ENCODE measurements around the gene NGF. TPM values are rescaled to one million over a fixed set of nuclear protein-coding genes. Genes with fewer than 3 reads are reported as not detected.

Gene NGF
- total RNA-seq, 5 donors from 2014 or later (not counting 1 experiment from before 2014, with no cell fraction given), result not detected

DNA sequence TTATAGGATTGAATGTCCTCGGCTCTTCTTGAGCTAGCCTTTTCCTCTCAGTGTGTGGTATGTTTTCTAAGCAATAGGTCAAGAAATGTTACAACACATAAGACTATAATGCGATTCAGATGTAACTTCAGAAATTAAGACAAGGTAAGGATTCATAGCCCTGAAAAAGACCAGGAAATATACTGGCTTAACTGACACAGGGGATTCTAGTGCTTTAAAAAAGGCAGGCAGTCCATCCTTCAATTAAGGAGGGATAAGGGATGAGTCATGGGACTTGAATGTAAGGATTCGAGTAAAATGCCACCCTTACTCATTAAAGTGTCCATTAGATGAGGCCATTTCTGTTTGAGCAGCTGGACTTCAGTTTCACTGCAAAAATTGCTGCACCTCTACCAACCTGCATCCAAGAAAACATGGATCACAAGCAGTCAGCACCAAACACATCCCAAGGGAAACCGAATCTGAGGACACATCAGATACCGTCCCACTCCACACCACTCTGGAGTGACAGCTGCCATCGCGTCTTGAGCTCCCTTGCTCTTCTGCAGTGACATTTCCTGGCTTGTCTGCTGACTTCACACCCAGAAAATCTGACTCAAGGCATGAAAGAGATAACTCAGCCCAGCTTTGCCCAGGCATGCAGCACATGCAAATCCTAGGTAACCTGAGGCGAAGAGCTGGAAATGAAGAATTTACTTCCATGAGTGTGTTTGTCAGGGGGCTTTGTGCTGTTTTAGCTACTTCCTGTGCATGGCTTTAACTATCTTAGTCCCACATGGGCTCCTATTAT is 37.8 kb downstream of the NGF start:
- Histone ChIP-seq H3K27me3 (replicated peaks in 1 of 2; ENCODE audit: control insufficient read depth in 2 of 2, extremely low read depth in 1 of 2, insufficient read depth in 2 of 2, low read length in 1 of 2) (peaks cover 0 to 3% of the 10 kb centered on the region in 2 experiments), H3K27ac (ENCODE audit: low read length) (no peak overlapping the region), H3K9me3 (no peaks in the 10 kb centered on the region), H3K4me3 (ENCODE audit: control insufficient read depth in 1 of 2, extremely low read depth in 1 of 2, low read length in 1 of 2) (no peak overlapping the region), H3K4me1 (ENCODE audit: control insufficient read depth in 1 of 2, extremely low read depth in 1 of 2, insufficient read depth in 2 of 2, low read length in 2 of 2) (no peaks in the 10 kb centered on the region), H3K36me3 (ENCODE audit: control insufficient read depth in 2 of 2, extremely low read depth in 1 of 2, insufficient read depth in 1 of 2, low read length in 1 of 2) (no peaks in the 10 kb centered on the region)
- DNase-seq (no peak), ATAC-seq (replicated peaks in 1 of 4) (no peak)
- ChIA-PET CTCF (no interaction called here), POLR2A (no interaction called here)
- Mint-ChIP-seq H3K9me3 (peaks cover 0 to 6% (median 0%) of the 10 kb centered on the region in 3 donors), H3K4me1 (no peaks in the 10 kb centered on the region), H3K27ac (no peak overlapping the region), H3K27me3 (peaks cover 2 to 16% of the 10 kb centered on the region in 2 donors), H3K36me3 (no peaks in the 10 kb centered on the region), H3K4me3 (no peak overlapping the region)
- WGBS (ENCODE audit: insufficient coverage), result 86% methylated on average over 4 of the region's 8 CpGs

DNA sequence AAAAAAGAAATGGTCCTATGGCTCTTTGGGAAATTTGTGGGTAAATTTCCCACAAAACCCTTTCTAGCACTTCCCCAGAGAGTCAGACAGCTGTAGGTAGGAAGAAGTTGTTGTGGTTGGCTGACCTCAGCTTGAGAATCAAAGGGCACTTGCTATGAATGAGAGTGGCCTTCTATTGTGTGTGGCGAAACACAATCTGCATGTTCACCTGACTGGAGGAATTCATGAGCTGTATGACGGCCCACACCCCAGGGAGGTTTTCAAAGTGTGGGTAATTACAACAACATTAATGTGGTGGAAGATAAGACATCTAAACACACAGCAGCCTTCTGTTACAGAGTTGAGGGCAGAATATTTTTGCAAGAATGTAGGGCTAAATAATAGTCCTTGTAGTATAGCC is 38.8 kb downstream of the NGF start:
- Histone ChIP-seq H3K9me3 (no peaks in the 10 kb centered on the region), H3K4me3 (ENCODE audit: control insufficient read depth in 1 of 2, extremely low read depth in 1 of 2, low read length in 1 of 2) (no peak overlapping the region), H3K4me1 (ENCODE audit: control insufficient read depth in 1 of 2, extremely low read depth in 1 of 2, insufficient read depth in 2 of 2, low read length in 2 of 2) (no peaks in the 10 kb centered on the region), H3K27me3 (replicated peaks in 1 of 2; ENCODE audit: control insufficient read depth in 2 of 2, extremely low read depth in 1 of 2, insufficient read depth in 2 of 2, low read length in 1 of 2) (no peaks in the 10 kb centered on the region), H3K27ac (ENCODE audit: low read length) (no peak overlapping the region), H3K36me3 (ENCODE audit: control insufficient read depth in 2 of 2, extremely low read depth in 1 of 2, insufficient read depth in 1 of 2, low read length in 1 of 2) (no peaks in the 10 kb centered on the region)
- ChIA-PET CTCF (no interaction called here), POLR2A (no interaction called here)
- DNase-seq (no peak), ATAC-seq (replicated peaks in 1 of 4) (no peak)
- Mint-ChIP-seq H3K4me3 (no peak overlapping the region), H3K4me1 (no peaks in the 10 kb centered on the region), H3K27me3 (peaks cover 2 to 16% of the 10 kb centered on the region in 2 donors), H3K36me3 (no peaks in the 10 kb centered on the region), H3K27ac (no peak overlapping the region), H3K9me3 (peaks cover 0 to 6% (median 0%) of the 10 kb centered on the region in 3 donors)
- WGBS (ENCODE audit: insufficient coverage), result no CpG with 5 or more reads among the region's 2 CpGs

DNA sequence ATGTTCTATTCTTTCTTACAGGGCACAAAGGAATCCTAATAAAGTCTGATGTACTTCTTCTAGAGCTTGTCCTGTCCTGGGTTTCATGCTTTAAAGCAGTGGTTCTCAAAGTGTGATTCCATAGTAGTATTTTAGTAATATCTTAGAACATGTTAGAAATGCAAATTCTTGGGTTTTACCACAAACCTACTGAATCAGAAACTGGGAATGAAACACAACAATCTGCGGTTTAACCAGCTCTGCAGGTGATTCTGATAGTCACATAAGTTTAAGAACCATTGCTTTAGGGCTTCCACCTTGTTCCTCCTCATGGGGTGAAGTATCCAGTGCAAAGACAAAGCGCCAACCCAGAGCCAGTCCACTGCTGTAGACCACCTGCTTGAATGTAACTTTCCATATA is 41.1 kb downstream of the NGF start:
- Histone ChIP-seq H3K4me3 (ENCODE audit: control insufficient read depth in 1 of 2, extremely low read depth in 1 of 2, low read length in 1 of 2) (no peak overlapping the region), H3K9me3 (no peaks in the 10 kb centered on the region), H3K4me1 (ENCODE audit: control insufficient read depth in 1 of 2, extremely low read depth in 1 of 2, insufficient read depth in 2 of 2, low read length in 2 of 2) (no peaks in the 10 kb centered on the region), H3K27me3 (replicated peaks in 1 of 2; ENCODE audit: control insufficient read depth in 2 of 2, extremely low read depth in 1 of 2, insufficient read depth in 2 of 2, low read length in 1 of 2) (peaks cover 0 to 9% of the 10 kb centered on the region in 2 experiments), H3K27ac (ENCODE audit: low read length) (no peak overlapping the region), H3K36me3 (ENCODE audit: control insufficient read depth in 2 of 2, extremely low read depth in 1 of 2, insufficient read depth in 1 of 2, low read length in 1 of 2) (no peaks in the 10 kb centered on the region)
- ChIA-PET POLR2A (no interaction called here), CTCF (no interaction called here)
- DNase-seq (no peak), ATAC-seq (replicated peaks in 1 of 4) (no peak)
- Mint-ChIP-seq H3K4me1 (no peaks in the 10 kb centered on the region), H3K27me3 (peaks cover 2 to 11% of the 10 kb centered on the region in 2 donors), H3K9me3 (no peaks in the 10 kb centered on the region), H3K36me3 (no peaks in the 10 kb centered on the region), H3K4me3 (no peak overlapping the region), H3K27ac (no peak overlapping the region)
- no CpG with 5 or more reads among the region's 2 CpGs for WGBS (ENCODE audit: insufficient coverage)

DNA sequence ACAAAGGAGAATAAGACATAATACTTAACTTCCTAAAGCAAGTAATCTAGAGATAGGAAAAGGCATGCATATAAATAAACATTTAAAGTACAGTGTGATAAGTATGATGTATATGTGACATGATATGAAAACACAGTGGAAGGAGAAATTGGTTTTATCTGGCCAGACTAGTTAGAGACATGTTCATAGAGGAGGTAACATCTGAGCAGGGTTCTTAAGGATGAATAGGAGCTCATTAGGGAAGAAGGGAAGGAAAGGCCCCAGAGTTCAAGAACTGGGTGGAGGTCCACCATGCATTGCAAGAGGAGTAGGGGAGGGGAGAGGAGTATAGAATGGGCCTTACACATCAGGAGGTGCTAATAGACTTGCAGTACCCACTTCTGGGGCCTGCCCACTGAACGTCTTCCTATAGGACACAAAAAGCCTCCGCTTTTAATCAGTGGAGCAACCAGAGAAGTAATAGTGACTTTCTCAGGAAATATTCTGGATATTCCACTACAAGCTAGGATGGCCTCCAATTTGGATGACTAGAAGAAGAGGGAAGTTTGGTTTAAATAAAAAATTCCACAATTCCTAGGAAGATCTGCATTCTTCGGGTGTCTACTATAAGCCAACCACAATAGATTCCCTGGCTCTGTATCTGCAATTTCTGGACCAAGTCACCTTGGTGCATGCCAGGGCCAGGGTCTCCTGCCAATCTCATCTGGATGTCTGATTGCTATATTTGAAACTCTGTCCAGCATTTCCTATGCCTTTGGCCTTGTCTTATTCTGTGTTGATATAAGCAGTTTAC is 41.9 kb downstream of the NGF start:
- H3K9me3 ChIP-seq, result no peaks in the 10 kb centered on the region
- no peaks in the 10 kb centered on the region for H3K4me1 ChIP-seq (ENCODE audit: control insufficient read depth in 1 of 2, extremely low read depth in 1 of 2, insufficient read depth in 2 of 2, low read length in 2 of 2)
- H3K4me3 ChIP-seq (ENCODE audit: control insufficient read depth in 1 of 2, extremely low read depth in 1 of 2, low read length in 1 of 2), result no peak overlapping the region
- whole genome bisulfite sequencing (ENCODE audit: insufficient coverage), result no CpG with 5 or more reads among the region's 3 CpGs
- no peak overlapping the region for H3K27ac ChIP-seq (ENCODE audit: low read length)
- Mint-ChIP-seq H3K9me3 (no peaks in the 10 kb centered on the region), H3K4me3 (no peak overlapping the region), H3K27me3 (peaks cover 5 to 16% of the 10 kb centered on the region in 2 donors), H3K27ac (no peak overlapping the region), H3K36me3 (no peaks in the 10 kb centered on the region), H3K4me1 (no peaks in the 10 kb centered on the region)
- ChIA-PET CTCF (no interaction called here), POLR2A (no interaction called here)
- no peaks in the 10 kb centered on the region for H3K36me3 ChIP-seq (ENCODE audit: control insufficient read depth in 2 of 2, extremely low read depth in 1 of 2, insufficient read depth in 1 of 2, low read length in 1 of 2)
- ATAC-seq (replicated peaks in 1 of 4) (no peak), DNase-seq (no peak)
- H3K27me3 ChIP-seq (replicated peaks in 1 of 2; ENCODE audit: control insufficient read depth in 2 of 2, extremely low read depth in 1 of 2, insufficient read depth in 2 of 2, low read length in 1 of 2), result peaks cover 0 to 14% of the 10 kb centered on the region in 2 experiments

DNA sequence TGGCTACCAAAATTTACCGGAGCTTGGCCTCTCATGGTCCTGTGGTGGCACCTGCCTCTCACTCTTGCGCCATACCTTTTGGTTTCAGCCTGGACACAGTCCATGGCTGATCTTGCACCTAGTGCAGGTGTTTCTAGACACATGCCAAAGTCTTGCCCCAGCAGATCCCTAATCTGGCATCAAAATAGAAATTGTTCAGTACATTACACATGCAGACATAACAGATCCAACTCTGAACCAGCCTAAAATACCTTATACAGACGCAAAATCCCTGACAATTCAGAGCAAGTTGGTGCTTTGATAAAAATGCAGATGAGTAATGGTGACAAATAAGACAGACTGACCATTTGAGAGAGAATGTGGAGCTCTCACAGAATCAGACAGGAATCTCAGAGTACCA is 44.1 kb downstream of the NGF start:
- Mint-ChIP-seq H3K9me3 (no peaks in the 10 kb centered on the region), H3K4me3 (no peak overlapping the region), H3K4me1 (no peaks in the 10 kb centered on the region), H3K36me3 (no peaks in the 10 kb centered on the region), H3K27me3 (peaks cover 5 to 20% of the 10 kb centered on the region in 2 donors), H3K27ac (no peak overlapping the region)
- DNase-seq (no peak), ATAC-seq (replicated peaks in 1 of 4) (no peak)
- ChIA-PET CTCF (no interaction called here), POLR2A (interaction anchor here in 1 of 2 donors (0.6 kb wide), 2 partner anchors 25 to 61 kb away, joined by 3 to 4 read pairs; no protein-coding TSS in a partner anchor)
- no peaks in the 10 kb centered on the region for H3K36me3 ChIP-seq (ENCODE audit: control insufficient read depth in 2 of 2, extremely low read depth in 1 of 2, insufficient read depth in 1 of 2, low read length in 1 of 2)
- no peak overlapping the region for H3K4me3 ChIP-seq (ENCODE audit: control insufficient read depth in 1 of 2, extremely low read depth in 1 of 2, low read length in 1 of 2)
- no peaks in the 10 kb centered on the region for H3K4me1 ChIP-seq (ENCODE audit: control insufficient read depth in 1 of 2, extremely low read depth in 1 of 2, insufficient read depth in 2 of 2, low read length in 2 of 2)
- 90% methylated on average over 2 of the region's 3 CpGs for WGBS (ENCODE audit: insufficient coverage)
- no peaks in the 10 kb centered on the region for H3K9me3 ChIP-seq
- peaks cover 2 to 17% of the 10 kb centered on the region in 2 experiments for H3K27me3 ChIP-seq (replicated peaks in 1 of 2; ENCODE audit: control insufficient read depth in 2 of 2, extremely low read depth in 1 of 2, insufficient read depth in 2 of 2, low read length in 1 of 2)
- no peak overlapping the region for H3K27ac ChIP-seq (ENCODE audit: low read length)

DNA sequence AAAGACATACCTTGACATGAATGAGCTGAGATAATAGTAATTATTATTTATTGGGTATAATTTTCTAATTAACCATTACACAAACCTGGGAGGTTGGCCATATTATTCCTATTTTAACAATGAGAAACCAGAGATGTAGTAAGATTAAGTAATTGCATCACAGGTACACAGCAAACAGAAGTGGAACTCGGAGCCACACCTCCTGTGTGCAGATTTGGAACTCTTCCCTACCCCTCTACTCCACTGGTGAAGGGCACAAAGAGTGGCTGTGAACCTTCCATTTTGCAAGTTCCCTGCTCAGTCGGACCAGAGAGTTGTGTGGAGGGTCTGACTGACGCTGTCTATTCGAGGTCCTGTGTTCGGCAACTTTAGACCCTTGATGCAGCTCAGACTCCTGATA is 45.0 kb downstream of the NGF start:
- ATAC-seq (replicated peaks in 1 of 4) (no peak), DNase-seq (no peak)
- POLR2A ChIA-PET, result no interaction called here
- H3K9me3 Mint-ChIP-seq, result no peaks in the 10 kb centered on the region
- H3K27me3 ChIP-seq (replicated peaks in 1 of 2; ENCODE audit: control insufficient read depth in 2 of 2, extremely low read depth in 1 of 2, insufficient read depth in 2 of 2, low read length in 1 of 2), result peaks cover 2 to 17% of the 10 kb centered on the region in 2 experiments
- no peaks in the 10 kb centered on the region for H3K36me3 ChIP-seq (ENCODE audit: control insufficient read depth in 2 of 2, extremely low read depth in 1 of 2, insufficient read depth in 1 of 2, low read length in 1 of 2)
- H3K4me3 Mint-ChIP-seq, result no peak overlapping the region
- H3K27me3 Mint-ChIP-seq, result peaks cover 5 to 21% of the 10 kb centered on the region in 2 donors
- no peak overlapping the region for H3K4me3 ChIP-seq (ENCODE audit: control insufficient read depth in 1 of 2, extremely low read depth in 1 of 2, low read length in 1 of 2)
- CTCF ChIA-PET, result no interaction called here
- H3K27ac ChIP-seq (ENCODE audit: low read length), result no peak overlapping the region
- H3K36me3 Mint-ChIP-seq, result no peaks in the 10 kb centered on the region
- no peaks in the 10 kb centered on the region for H3K4me1 ChIP-seq (ENCODE audit: control insufficient read depth in 1 of 2, extremely low read depth in 1 of 2, insufficient read depth in 2 of 2, low read length in 2 of 2)
- no peaks in the 10 kb centered on the region for H3K4me1 Mint-ChIP-seq
- H3K9me3 ChIP-seq, result no peaks in the 10 kb centered on the region
- no peak overlapping the region for H3K27ac Mint-ChIP-seq
- 86% methylated on average over 4 of the region's 5 CpGs for WGBS (ENCODE audit: insufficient coverage)
